MM.1S (cell line): ENCODE measurements around the gene ETFB.

Source experiments
- DNase-seq: peaks from one replicate; pipeline ENCODE4 v3.0.0-alpha.2; 2015
- H2AFZ ChIP-seq: fragments of 300-600 bp; sonication (generic); 2 replicates; pipeline ENCODE4 v1.6.0; 2016; ENCODE audit warnings: antibody characterized with exemption, low read length
- H3F3A ChIP-seq: fragments of 300-600 bp; sonication (generic); 2 replicates; pipeline ENCODE4 v1.6.1; 2016; ENCODE audit warnings: mild to moderate bottlenecking, antibody characterized with exemption, low read length, moderate library complexity, mixed read lengths; ENCODE audit not compliant: insufficient read depth
- H3K27ac ChIP-seq: fragments of 300-600 bp; sonication (generic); 2 replicates; pipeline ENCODE4 v1.5.1; 2016; ENCODE audit warnings: mild to moderate bottlenecking, low read length
- H3K27me3 ChIP-seq: fragments of 300-600 bp; sonication (generic); replicated peaks from 2 replicates; pipeline ENCODE4 v1.6.0; 2016; ENCODE audit warnings: low read length; ENCODE audit not compliant: insufficient read depth
- H3K36me3 ChIP-seq: fragments of 300-600 bp; sonication (generic); replicated peaks from 2 replicates; pipeline ENCODE4 v1.6.1; 2016; ENCODE audit warnings: mild to moderate bottlenecking, low read length, mixed read lengths; ENCODE audit not compliant: insufficient read depth
- H3K4me1 ChIP-seq: fragments of 300-600 bp; sonication (generic); 2 replicates; pipeline ENCODE4 v1.6.1; 2016; ENCODE audit warnings: low read length, mixed read lengths
- H3K4me2 ChIP-seq: fragments of 300-600 bp; sonication (generic); 2 replicates; pipeline ENCODE4 v1.6.0; 2016; ENCODE audit warnings: low read depth, low read length
- H3K4me3 ChIP-seq: fragments of 300-600 bp; sonication (generic); 2 replicates; pipeline ENCODE4 v1.5.1; 2016; ENCODE audit warnings: low read length, mixed read lengths
- H3K79me2 ChIP-seq: fragments of 300-600 bp; sonication (generic); 2 replicates; pipeline ENCODE4 v1.6.1; 2016; ENCODE audit warnings: mixed run types, low read length, mixed read lengths
- H3K9ac ChIP-seq: fragments of 300-600 bp; sonication (generic); 2 replicates; pipeline ENCODE4 v1.6.1; 2016; ENCODE audit warnings: low read length, mixed read lengths
- H3K9me2 ChIP-seq: fragments of 300-600 bp; sonication (generic); replicated peaks from 2 replicates; pipeline ENCODE4 v1.6.1; 2016; ENCODE audit warnings: mild to moderate bottlenecking, low read length, mixed read lengths; ENCODE audit not compliant: insufficient read depth
- H3K9me3 ChIP-seq: fragments of 300-600 bp; sonication (generic); replicated peaks from 2 replicates; pipeline ENCODE4 v1.6.1; 2016; ENCODE audit warnings: mild to moderate bottlenecking, low read length, mixed read lengths; ENCODE audit not compliant: insufficient read depth
- H4K20me1 ChIP-seq: fragments of 300-600 bp; sonication (generic); 2 replicates; pipeline ENCODE4 v1.6.1; 2016; ENCODE audit warnings: mild to moderate bottlenecking, low read length, moderate library complexity, mixed read lengths; ENCODE audit not compliant: insufficient read depth
- CTCF ChIP-seq: fragments of 300-600 bp; sonication (generic); IDR thresholded peaks from 2 replicates; pipeline ENCODE4 v1.5.1; 2016; ENCODE audit warnings: antibody characterized with exemption, low read length, mixed read lengths
- EZH2 ChIP-seq: fragments of 300-600 bp; sonication (generic); optimal IDR thresholded peaks from 2 replicates; pipeline ENCODE3; 2017; ENCODE audit warnings: low read depth, mild to moderate bottlenecking, antibody characterized with exemption, low read length, mixed read lengths
- EZH2phosphoT487 ChIP-seq: fragments of 300-600 bp; sonication (generic); IDR thresholded peaks from 2 replicates; pipeline ENCODE4 v1.6.1; 2018; ENCODE audit warnings: antibody characterized with exemption, low read length

ETFB gene

GRCh38 chr19:51317376-51317775 is 48.8 kb downstream of the ETFB start:
- H4K20me1 ChIP-seq: no peaks in the 10 kb centered on the region
- no peaks in the 10 kb centered on the region for H3F3A ChIP-seq
- TF ChIP-seq EZH2 (no peak), EZH2phosphoT487 (no peak), CTCF (no peak)
- no peaks in the 10 kb centered on the region for H3K27me3 ChIP-seq
- H3K4me3 ChIP-seq: no peak overlapping the region
- H3K9me3 ChIP-seq: no peaks in the 10 kb centered on the region
- H3K36me3 ChIP-seq: no peaks in the 10 kb centered on the region
- no peak overlapping the region for H3K9ac ChIP-seq
- no peak overlapping the region for H3K27ac ChIP-seq
- no peaks in the 10 kb centered on the region for H3K79me2 ChIP-seq
- no peaks in the 10 kb centered on the region for H3K9me2 ChIP-seq
- no peaks in the 10 kb centered on the region for H3K4me1 ChIP-seq
- H2AFZ ChIP-seq: no peak overlapping the region
- no peak overlapping the region for H3K4me2 ChIP-seq
- no peak for DNase-seq

- Histone ChIP-seq H3K4me2 (no peak overlapping the region), H3K9ac (no peak overlapping the region), H2AFZ (no peak overlapping the region), H3K79me2 (no peaks in the 10 kb centered on the region), H3K4me3 (no peak overlapping the region), H3K4me1 (no peaks in the 10 kb centered on the region), H3K9me3 (no peaks in the 10 kb centered on the region), H3K27ac (no peak overlapping the region), H3K9me2 (no peaks in the 10 kb centered on the region), H3K27me3 (no peaks in the 10 kb centered on the region), H4K20me1 (no peaks in the 10 kb centered on the region), H3K36me3 (no peaks in the 10 kb centered on the region), H3F3A (no peaks in the 10 kb centered on the region)
- DNase-seq: no peak
- TF ChIP-seq EZH2phosphoT487 (no peak), CTCF (no peak), EZH2 (no peak)
Observed at GRCh38 chr19:51316688-51317087, 49.5 kb downstream of the ETFB start.

GRCh38 chr19:51311351-51312257 is 54.6 kb downstream of the ETFB start, which contains the start of gene IGLON5:
TSS of gene IGLON5 (plus strand) at chr19:51311644. CDS start at chr19:51311848, 204 bp downstream.
- Histone ChIP-seq H3K9ac (no peak within 1 kb of the TSS), H3K4me2 (no peak within 1 kb of the TSS), H3K27ac (no peak within 1 kb of the TSS), H3K4me1 (no peaks in the 10 kb centered on the region), H3F3A (no peaks in the 10 kb centered on the region), H4K20me1 (no peaks in the 10 kb centered on the region), H3K4me3 (no peak within 1 kb of the TSS), H3K36me3 (no peaks in the 10 kb centered on the region), H3K27me3 (no peaks in the 10 kb centered on the region), H3K9me3 (no peaks in the 10 kb centered on the region), H3K9me2 (no peaks in the 10 kb centered on the region), H2AFZ (no peak within 1 kb of the TSS), H3K79me2 (no peaks in the 10 kb centered on the region)
- no peak for DNase-seq
- TF ChIP-seq CTCF (no peak), EZH2 (no peak), EZH2phosphoT487 (no peak)
